ENCODE results near the gene SYTL5.

SYTL5 gene

GRCh38 chrX:38151441-38151840 is 145.1 kb downstream of the SYTL5 start:
- no peak for FAIRE-seq

- no peak for FAIRE-seq
Observed at GRCh38 chrX:38154340-38154739, 148.0 kb downstream of the SYTL5 start.

- FAIRE-seq = no peak
Observed at GRCh38 chrX:38154818-38155217, 148.5 kb downstream of the SYTL5 start.

- FAIRE-seq = no peak
Observed at GRCh38 chrX:38156838-38157237, 150.5 kb downstream of the SYTL5 start.

GRCh38 chrX:38163193-38163592 is 156.8 kb downstream of the SYTL5 start:
- FAIRE-seq = no peak

GRCh38 chrX:38165023-38165422 is 158.7 kb downstream of the SYTL5 start:
- FAIRE-seq = no peak

- peak; percentile 94 for FAIRE-seq
Observed at GRCh38 chrX:38166478-38167083, 160.2 kb downstream of the SYTL5 start.

- no peak for FAIRE-seq
Observed at GRCh38 chrX:38170556-38170955, 164.2 kb downstream of the SYTL5 start.

GRCh38 chrX:38172596-38172995 is 166.2 kb downstream of the SYTL5 start:
- FAIRE-seq = no peak

- no peak for FAIRE-seq
Observed at GRCh38 chrX:38175139-38175538, 168.8 kb downstream of the SYTL5 start.

- FAIRE-seq = no peak
Observed at GRCh38 chrX:38178396-38178795, 172.0 kb downstream of the SYTL5 start.
